HUES6 (cell line): ENCODE results near the gene MAS1L.

ENCODE experiments used
- H3K27ac ChIP-seq: 2 replicates; pipeline ENCODE4 v1.7.0; 2013; ENCODE audit warnings: low read depth, mild to moderate bottlenecking, low read length, inconsistent platforms
- H3K27me3 ChIP-seq: 2 replicates; pipeline ENCODE4 v1.6.1; 2013; ENCODE audit warnings: low read length; ENCODE audit not compliant: control insufficient read depth, insufficient read depth
- H3K36me3 ChIP-seq: 2 replicates; pipeline ENCODE4 v1.6.1; 2013; ENCODE audit warnings: low read length; ENCODE audit not compliant: control insufficient read depth, insufficient read depth
- H3K4me1 ChIP-seq: 2 replicates; pipeline ENCODE4 v1.6.1; 2013; ENCODE audit warnings: low read length; ENCODE audit not compliant: control insufficient read depth, insufficient read depth
- H3K4me3 ChIP-seq: 2 replicates; pipeline ENCODE4 v1.5.1; 2013; ENCODE audit warnings: low read depth, low read length
- H3K9ac ChIP-seq: one replicate; pipeline ENCODE4 v1.6.1; 2013; ENCODE audit warnings: mild to moderate bottlenecking, low read length
- H3K9me3 ChIP-seq: 2 replicates; pipeline ENCODE4 v1.6.1; 2013; ENCODE audit warnings: low read depth, low read length; ENCODE audit not compliant: control insufficient read depth, insufficient read depth

The MAS1L gene

GRCh38 chr6:29499704-29500103 lies 11.9 kb upstream of the MAS1L start:
- no peak overlapping the region for H3K27ac ChIP-seq
- H3K36me3 ChIP-seq: no peaks in the 10 kb centered on the region
- H3K9me3 ChIP-seq: no peaks in the 10 kb centered on the region
- no peaks in the 10 kb centered on the region for H3K4me1 ChIP-seq
- no peaks in the 10 kb centered on the region for H3K27me3 ChIP-seq
- no peak overlapping the region for H3K4me3 ChIP-seq
- H3K9ac ChIP-seq: no peak overlapping the region

GRCh38 chr6:29496961-29497360 lies 9.2 kb upstream of the MAS1L start:
- Histone ChIP-seq H3K27ac (no peak overlapping the region), H3K4me3 (no peak overlapping the region), H3K4me1 (no peaks in the 10 kb centered on the region), H3K36me3 (no peaks in the 10 kb centered on the region), H3K9ac (no peak overlapping the region), H3K9me3 (no peaks in the 10 kb centered on the region), H3K27me3 (no peaks in the 10 kb centered on the region)

- H3K36me3 ChIP-seq: no peaks in the 10 kb centered on the region
- no peaks in the 10 kb centered on the region for H3K27me3 ChIP-seq
- H3K4me1 ChIP-seq: no peaks in the 10 kb centered on the region
- H3K27ac ChIP-seq: no peak overlapping the region
- no peak overlapping the region for H3K4me3 ChIP-seq
- H3K9ac ChIP-seq: no peak overlapping the region
- H3K9me3 ChIP-seq: peaks cover 2% of the 10 kb centered on the region; the same call in 1 of the 2 replicates
These were observed 7.8 kb upstream of the MAS1L start for GRCh38 chr6:29495571-29495970.

DNA sequence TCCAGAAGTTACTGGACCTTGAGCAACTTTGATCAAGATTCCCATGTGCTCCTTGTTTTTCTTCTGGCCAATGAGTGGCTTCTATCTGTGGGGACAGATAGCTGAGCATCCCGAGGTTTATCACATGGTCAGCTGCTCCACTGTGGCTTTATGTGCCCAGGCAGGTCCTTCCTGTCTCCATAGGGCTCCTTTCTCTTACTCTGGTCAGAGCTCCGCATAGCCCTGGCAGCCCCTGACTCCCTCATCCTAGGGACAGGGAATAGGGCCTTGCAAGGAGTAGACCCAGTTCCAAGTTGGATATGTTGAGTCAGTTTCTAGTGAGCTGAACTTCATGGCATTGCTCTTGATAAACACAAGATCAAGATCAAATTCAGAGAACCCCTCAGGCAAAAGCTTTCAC lies 6.4 kb upstream of the MAS1L start:
- Histone ChIP-seq H3K4me3 (no peak overlapping the region), H3K9ac (no peak overlapping the region), H3K9me3 (peaks cover 2% of the 10 kb centered on the region; the same call in 1 of the 2 replicates), H3K36me3 (no peaks in the 10 kb centered on the region), H3K27me3 (no peaks in the 10 kb centered on the region), H3K4me1 (no peaks in the 10 kb centered on the region), H3K27ac (no peak overlapping the region)

DNA sequence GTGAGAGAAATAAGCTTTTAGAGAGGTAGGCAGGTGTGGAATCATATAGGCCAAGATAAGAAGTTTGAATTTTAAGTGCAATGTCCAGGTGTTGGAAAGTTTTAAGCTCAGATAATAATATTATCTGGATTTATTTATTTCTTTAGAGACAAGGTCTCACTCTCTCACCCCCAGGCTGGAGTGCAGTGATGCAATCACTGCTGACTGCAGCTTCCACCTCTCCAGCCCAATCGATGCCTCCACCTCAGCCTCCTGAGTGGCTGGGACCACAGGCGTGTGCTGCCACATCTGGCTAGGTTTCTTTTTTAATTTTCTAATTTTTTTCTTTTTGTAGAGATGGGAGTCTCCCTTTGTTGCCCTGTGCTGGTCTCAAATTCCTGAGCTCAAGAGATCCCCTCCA lies 5.5 kb upstream of the MAS1L start:
- H3K9ac ChIP-seq: no peak overlapping the region
- H3K9me3 ChIP-seq: peaks cover 2% of the 10 kb centered on the region; the same call in 1 of the 2 replicates
- no peaks in the 10 kb centered on the region for H3K4me1 ChIP-seq
- no peak overlapping the region for H3K27ac ChIP-seq
- H3K27me3 ChIP-seq: no peaks in the 10 kb centered on the region
- no peaks in the 10 kb centered on the region for H3K36me3 ChIP-seq
- no peak overlapping the region for H3K4me3 ChIP-seq

DNA sequence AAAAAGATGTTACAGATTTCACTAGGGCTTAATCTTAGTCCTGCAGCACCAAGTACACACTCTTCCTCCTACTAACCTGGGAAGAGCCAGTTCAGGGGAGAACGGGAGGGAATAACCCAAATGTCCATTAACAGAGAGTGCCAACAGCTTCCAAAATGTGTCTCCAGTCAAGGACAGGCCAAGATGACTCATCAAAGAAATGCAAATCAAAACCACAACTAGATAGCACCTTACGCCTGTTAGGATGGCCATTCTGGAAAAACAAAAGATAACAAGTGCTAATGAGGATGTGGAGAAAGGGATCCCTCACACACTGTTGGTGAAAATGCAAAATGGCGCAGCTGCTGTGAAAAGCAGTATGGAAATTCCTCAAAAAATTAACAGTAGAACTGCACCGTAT lies 3.8 kb upstream of the MAS1L start:
- H3K9me3 ChIP-seq: peaks cover 2% of the 10 kb centered on the region; the same call in 1 of the 2 replicates
- no peaks in the 10 kb centered on the region for H3K4me1 ChIP-seq
- H3K27ac ChIP-seq: no peak overlapping the region
- no peaks in the 10 kb centered on the region for H3K36me3 ChIP-seq
- H3K4me3 ChIP-seq: no peak overlapping the region
- H3K9ac ChIP-seq: no peak overlapping the region
- no peaks in the 10 kb centered on the region for H3K27me3 ChIP-seq

- no peak overlapping the region for H3K27ac ChIP-seq
- H3K27me3 ChIP-seq: no peaks in the 10 kb centered on the region
- H3K9me3 ChIP-seq: peaks cover 2% of the 10 kb centered on the region; the same call in 1 of the 2 replicates
- H3K36me3 ChIP-seq: no peaks in the 10 kb centered on the region
- H3K9ac ChIP-seq: no peak overlapping the region
- H3K4me3 ChIP-seq: no peak overlapping the region
- H3K4me1 ChIP-seq: no peaks in the 10 kb centered on the region
These were observed 2.8 kb upstream of the MAS1L start for GRCh38 chr6:29490552-29490951.

- H3K36me3 ChIP-seq: no peaks in the 10 kb centered on the region
- no peak overlapping the region for H3K9ac ChIP-seq
- H3K27ac ChIP-seq: no peak overlapping the region
- H3K27me3 ChIP-seq: no peaks in the 10 kb centered on the region
- H3K4me1 ChIP-seq: no peaks in the 10 kb centered on the region
- peaks cover 2% of the 10 kb centered on the region; the same call in 1 of the 2 replicates for H3K9me3 ChIP-seq
- no peak overlapping the region for H3K4me3 ChIP-seq
These were observed 2.3 kb upstream of the MAS1L start for GRCh38 chr6:29490055-29490454.

GRCh38 chr6:29489286-29489685 lies 1.5 kb upstream of the MAS1L start:
- Histone ChIP-seq H3K9me3 (peaks cover 2% of the 10 kb centered on the region; the same call in 1 of the 2 replicates), H3K27ac (no peak overlapping the region), H3K4me3 (no peak overlapping the region), H3K36me3 (no peaks in the 10 kb centered on the region), H3K4me1 (no peaks in the 10 kb centered on the region), H3K27me3 (no peaks in the 10 kb centered on the region), H3K9ac (no peak overlapping the region)

- Histone ChIP-seq H3K9ac (no peak overlapping the region), H3K4me1 (no peaks in the 10 kb centered on the region)
These were observed 1.1 kb upstream of the MAS1L start for GRCh38 chr6:29488874-29489273.

GRCh38 chr6:29487131-29487530 lies 625 bp downstream of the MAS1L start:
- H3K9ac ChIP-seq: no peak overlapping the region
- H3K36me3 ChIP-seq: no peaks in the 10 kb centered on the region
- no peak overlapping the region for H3K27ac ChIP-seq
- H3K27me3 ChIP-seq: no peaks in the 10 kb centered on the region
- H3K4me3 ChIP-seq: no peak overlapping the region
- peaks cover 2% of the 10 kb centered on the region; the same call in 1 of the 2 replicates for H3K9me3 ChIP-seq
- no peaks in the 10 kb centered on the region for H3K4me1 ChIP-seq

More at GRCh38 chr6:29488874-29489273, 1.1 kb upstream of the MAS1L start:
- peaks cover 2% of the 10 kb centered on the region; the same call in 1 of the 2 replicates for H3K9me3 ChIP-seq
- no peaks in the 10 kb centered on the region for H3K27me3 ChIP-seq
- no peak overlapping the region for H3K27ac ChIP-seq
- no peaks in the 10 kb centered on the region for H3K36me3 ChIP-seq
- no peak overlapping the region for H3K4me3 ChIP-seq

GRCh38 chr6:29486577-29486976 lies 1.2 kb downstream of the MAS1L start:
- Histone ChIP-seq H3K27me3 (no peaks in the 10 kb centered on the region), H3K27ac (no peak overlapping the region), H3K36me3 (no peaks in the 10 kb centered on the region), H3K9me3 (peaks cover 2% of the 10 kb centered on the region; the same call in 1 of the 2 replicates), H3K4me1 (no peaks in the 10 kb centered on the region), H3K9ac (no peak overlapping the region), H3K4me3 (no peak overlapping the region)
